ENCODE data around the gene HTR4. TPM values are rescaled to one million over a fixed set of nuclear protein-coding genes. Genes with fewer than 3 reads are reported as not detected.
A peak's percentile ranks its signal among the peaks of the same experiment; 100 is the strongest.

HTR4 gene
- total RNA-seq, 4 donors from 2014 or later, result 0.21 TPM; not detected in 3

DNA sequence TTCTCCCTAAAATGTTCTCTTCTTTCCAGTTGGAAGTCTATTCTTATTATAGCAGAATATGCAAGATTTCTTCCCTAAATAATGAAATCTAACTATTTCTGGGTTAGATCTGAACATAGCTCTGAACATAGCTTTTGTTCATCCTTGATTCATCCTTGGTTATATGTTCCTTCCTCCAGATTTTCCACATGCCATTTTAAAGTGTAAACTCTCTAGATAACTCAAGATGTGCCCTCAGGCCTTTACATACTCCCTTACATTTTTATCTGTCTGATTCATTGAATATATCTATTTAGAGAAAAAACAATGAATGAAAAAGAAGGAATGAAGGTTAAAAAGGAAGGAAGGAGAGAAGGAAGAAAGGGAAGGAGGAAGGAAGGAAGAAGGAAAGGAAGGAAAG lies 169.7 kb downstream of the HTR4 start:
- no peaks in the 10 kb centered on the region for H3K4me1 ChIP-seq
- H3K36me3 ChIP-seq, result no peaks in the 10 kb centered on the region
- H3K27me3 ChIP-seq, result peaks cover 0 to 3% of the 10 kb centered on the region in 2 donors
- no peak overlapping the region for H3K27ac ChIP-seq
- TF ChIP-seq, protein P1, sequence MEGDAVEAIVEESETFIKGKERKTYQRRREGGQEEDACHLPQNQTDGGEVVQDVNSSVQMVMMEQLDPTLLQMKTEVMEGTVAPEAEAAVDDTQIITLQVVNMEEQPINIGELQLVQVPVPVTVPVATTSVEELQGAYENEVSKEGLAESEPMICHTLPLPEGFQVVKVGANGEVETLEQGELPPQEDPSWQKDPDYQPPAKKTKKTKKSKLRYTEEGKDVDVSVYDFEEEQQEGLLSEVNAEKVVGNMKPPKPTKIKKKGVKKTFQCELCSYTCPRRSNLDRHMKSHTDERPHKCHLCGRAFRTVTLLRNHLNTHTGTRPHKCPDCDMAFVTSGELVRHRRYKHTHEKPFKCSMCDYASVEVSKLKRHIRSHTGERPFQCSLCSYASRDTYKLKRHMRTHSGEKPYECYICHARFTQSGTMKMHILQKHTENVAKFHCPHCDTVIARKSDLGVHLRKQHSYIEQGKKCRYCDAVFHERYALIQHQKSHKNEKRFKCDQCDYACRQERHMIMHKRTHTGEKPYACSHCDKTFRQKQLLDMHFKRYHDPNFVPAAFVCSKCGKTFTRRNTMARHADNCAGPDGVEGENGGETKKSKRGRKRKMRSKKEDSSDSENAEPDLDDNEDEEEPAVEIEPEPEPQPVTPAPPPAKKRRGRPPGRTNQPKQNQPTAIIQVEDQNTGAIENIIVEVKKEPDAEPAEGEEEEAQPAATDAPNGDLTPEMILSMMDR (IDR thresholded peaks at IDR 0.05), result no peak
- TF ChIP-seq EP300 (IDR thresholded peaks at IDR 0.05) (no peak), POLR2A (IDR thresholded peaks at IDR 0.05) (no peak)
- no peaks in the 10 kb centered on the region for H3K9me3 ChIP-seq
- H3K4me3 ChIP-seq, result no peak overlapping the region
- no peak for DNase-seq (ENCODE audit: low spot score in 2 of 2)

GRCh38 chr5:148483750-148484149 lies 170.6 kb downstream of the HTR4 start:
- H3K27me3 ChIP-seq, result peaks cover 0 to 3% of the 10 kb centered on the region in 2 donors
- no peak overlapping the region for H3K4me3 ChIP-seq
- H3K36me3 ChIP-seq, result no peaks in the 10 kb centered on the region
- H3K27ac ChIP-seq, result no peak overlapping the region
- 92 to 93% methylated on average over 3 of the region's 3 CpGs for WGBS, 2 donors
- no peak for DNase-seq (ENCODE audit: low spot score in 2 of 2)
- no peak for TF ChIP-seq EP300 (IDR thresholded peaks at IDR 0.05)
- TF ChIP-seq, protein P1 (IDR thresholded peaks at IDR 0.05), result no peak
- TF ChIP-seq POLR2A (IDR thresholded peaks at IDR 0.05), result no peak
- no peaks in the 10 kb centered on the region for H3K4me1 ChIP-seq
- no peaks in the 10 kb centered on the region for H3K9me3 ChIP-seq

- Histone ChIP-seq H3K9me3 (no peaks in the 10 kb centered on the region), H3K4me3 (no peak overlapping the region), H3K27ac (no peak overlapping the region), H3K36me3 (no peaks in the 10 kb centered on the region), H3K27me3 (peaks cover 0 to 3% of the 10 kb centered on the region in 2 donors), H3K4me1 (no peaks in the 10 kb centered on the region)
- TF ChIP-seq POLR2A (IDR thresholded peaks at IDR 0.05), result no peak
- no peak for TF ChIP-seq EP300 (IDR thresholded peaks at IDR 0.05)
- TF ChIP-seq, protein P1 (IDR thresholded peaks at IDR 0.05), result peak; percentile 43 to 48 (median 44)
- DNase-seq (ENCODE audit: low spot score in 2 of 2), result peak; percentile 14 to 17
- WGBS, 2 donors, result 49 to 52% methylated on average over 22 of the region's 22 CpGs
Measured at GRCh38 chr5:148482697-148483462, 171.4 kb downstream of the HTR4 start.

DNA sequence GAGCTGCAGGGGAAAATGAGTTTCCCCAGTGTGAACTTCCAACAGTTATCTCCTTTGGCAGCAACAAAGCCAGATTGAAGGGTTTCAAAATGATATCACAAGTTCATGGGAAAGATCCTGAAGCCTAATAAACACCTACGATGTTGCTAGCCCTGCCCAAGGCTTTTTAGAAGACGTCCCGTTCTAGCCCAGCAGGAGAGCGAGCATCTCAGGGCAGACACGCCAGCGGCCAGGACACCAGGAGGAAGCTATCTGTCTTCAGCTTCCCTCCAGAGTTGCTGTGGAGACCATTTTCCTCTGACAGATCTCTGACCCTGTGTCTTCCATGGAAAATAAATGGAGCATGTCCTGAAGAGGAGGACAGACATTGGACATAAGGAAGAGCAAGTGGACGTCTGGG lies 172.1 kb downstream of the HTR4 start:
- TF ChIP-seq, protein P1 (IDR thresholded peaks at IDR 0.05), result no peak
- TF ChIP-seq EP300 (IDR thresholded peaks at IDR 0.05) (no peak), POLR2A (IDR thresholded peaks at IDR 0.05) (no peak)

GRCh38 chr5:148477429-148477828 lies 176.9 kb downstream of the HTR4 start:
- Histone ChIP-seq H3K9me3 (no peaks in the 10 kb centered on the region), H3K4me3 (no peak overlapping the region), H3K27ac (no peak overlapping the region), H3K27me3 (no peaks in the 10 kb centered on the region), H3K36me3 (no peaks in the 10 kb centered on the region), H3K4me1 (no peaks in the 10 kb centered on the region)
- no peak for DNase-seq (ENCODE audit: low spot score in 2 of 2)
- TF ChIP-seq POLR2A (IDR thresholded peaks at IDR 0.05) (no peak), EP300 (IDR thresholded peaks at IDR 0.05) (no peak)
- TF ChIP-seq, protein P1 (IDR thresholded peaks at IDR 0.05), result no peak
- whole genome bisulfite sequencing, 2 donors, result 62 to 75% methylated on average over 3 of the region's 3 CpGs

More for the DNA sequence above, 172.1 kb downstream of the HTR4 start:
- Histone ChIP-seq H3K9me3 (no peaks in the 10 kb centered on the region), H3K36me3 (no peaks in the 10 kb centered on the region), H3K27me3 (peaks cover 0 to 3% of the 10 kb centered on the region in 2 donors), H3K4me1 (no peaks in the 10 kb centered on the region), H3K4me3 (no peak overlapping the region), H3K27ac (no peak overlapping the region)
- 74 to 75% methylated on average over 7 of the region's 7 CpGs for WGBS, 2 donors
- no peak for DNase-seq (ENCODE audit: low spot score in 2 of 2)

All from tibial nerve (tissue), 4 donors.